Upper lobe of left lung (tissue), 6 donors: ENCODE results near the gene SVIP. TPM values are rescaled to one million over a fixed set of nuclear protein-coding genes. Genes with fewer than 3 reads are reported as not detected.

Source experiments
- ATAC-seq, 2 donors: fragments of 200-7000 bp; cut with Tn5 transposase; one replicate each; pipeline ENCODE4 v1.9.1; 2022; ENCODE audit warnings: mild to moderate bottlenecking in 2 of 2, moderate library complexity in 2 of 2; ENCODE audit not compliant: low FRiP score in 2 of 2
- DNase-seq, 2 donors: peaks; one replicate each; pipeline ENCODE4 v3.0.0-alpha.2; 2019 to 2020
- H3K27ac ChIP-seq, 4 donors: fragments of 200-600 bp; sonication (generic); one replicate each; pipeline ENCODE4 v1.5.1; 2016 to 2019
- H3K27me3 ChIP-seq, 4 donors: fragments of 200-600 bp; sonication (generic); one replicate each; pipeline ENCODE4 v1.5.1; 2017 to 2019
- H3K36me3 ChIP-seq, 4 donors: fragments of 200-600 bp; sonication (generic); one replicate each; pipeline ENCODE4 v1.5.1; 2016 to 2019
- H3K4me1 ChIP-seq, 4 donors: fragments of 200-600 bp; sonication (generic); one replicate each; pipeline ENCODE4 v1.5.1; 2018 to 2019
- H3K4me3 ChIP-seq, 4 donors: fragments of 200-600 bp; sonication (generic); one replicate each; pipeline ENCODE4 v1.5.1; 2017 to 2019; ENCODE audit warnings: mild to moderate bottlenecking in 2 of 4, moderate library complexity in 1 of 4
- H3K9me3 ChIP-seq, 4 donors: fragments of 200-600 bp; sonication (generic); one replicate each; pipeline ENCODE4 v1.5.1; 2018 to 2019
- CTCF ChIP-seq, 6 experiments: fragments of 450-650 bp in 4 of 6; fragments of 200-600 bp in 2 of 6; sonication (generic) in 2 of 6; IDR thresholded peaks; one replicate each; pipeline ENCODE4 v1.5.1; 2016 to 2019; ENCODE audit warnings: antibody characterized with exemption in 6 of 6
- EP300 ChIP-seq, 4 donors: sonication (generic); formaldehyde crosslinking; IDR thresholded peaks; one replicate each; pipeline ENCODE4 v1.5.1; 2017; ENCODE audit warnings: antibody characterized with exemption in 4 of 4, control low read depth in 2 of 4
- POLR2A ChIP-seq, 4 donors: fragments of 450-650 bp; IDR thresholded peaks; one replicate each; pipeline ENCODE4 v1.5.1; 2016 to 2017; ENCODE audit warnings: antibody characterized with exemption in 4 of 4, mild to moderate bottlenecking in 2 of 4
- POLR2AphosphoS5 ChIP-seq, 2 donors: sonication (generic); formaldehyde crosslinking; IDR thresholded peaks; one replicate each; pipeline ENCODE4 v1.5.1; 2017; ENCODE audit warnings: antibody characterized with exemption in 2 of 2
- WGBS, 2 donors: methylation state at CpG; one replicate each; pipeline ENCODE4 v1.1.5; 2017 to 2018; 5-methylcytosine and 5-hydroxymethylcytosine counted together
- total RNA-seq, 6 donors: library from RNA; depleted of rRNA in 4 of 6; stranded (reverse); fragments of >200 nt in 4 of 6; gene quantifications; one replicate each; pipeline versions ENCODE4 v1.1.0 to v1.2.1, GENCODE V29; 2016 to 2021
- donor health status: DM: no; HTN: no; CAD: no; lungs with moderate emphysema.
- donor health status: DM: no; HTN: yes; CAD: no; lungs with severe emphysema.

Gene SVIP
- total RNA-seq, 6 donors from 2014 or later: 6.8 to 24.9 (median 15.9) TPM

- Histone ChIP-seq H3K27ac (no peak overlapping the region), H3K9me3 (no peaks in the 10 kb centered on the region), H3K4me3 (no peak overlapping the region), H3K36me3 (no peaks in the 10 kb centered on the region), H3K4me1 (peaks cover 0 to 2% (median under 1%) of the 10 kb centered on the region in 4 donors), H3K27me3 (no peaks in the 10 kb centered on the region)
- DNase-seq (no peak), ATAC-seq (no peak)
- 84 to 87% methylated on average over 4 of the region's 4 CpGs for WGBS, 2 donors
- TF ChIP-seq CTCF (IDR thresholded peaks at IDR 0.05) (no peak), EP300 (IDR thresholded peaks at IDR 0.05) (no peak), POLR2A (IDR thresholded peaks at IDR 0.05) (no peak), POLR2AphosphoS5 (IDR thresholded peaks at IDR 0.05) (no peak)
These were observed 26.7 kb downstream of the SVIP start for GRCh38 chr11:22802861-22803260.

- Histone ChIP-seq H3K4me3 (no peak overlapping the region), H3K36me3 (no peaks in the 10 kb centered on the region), H3K27me3 (no peaks in the 10 kb centered on the region), H3K4me1 (no peaks in the 10 kb centered on the region), H3K9me3 (no peaks in the 10 kb centered on the region), H3K27ac (no peak overlapping the region)
- ATAC-seq (no peak), DNase-seq (no peak)
- whole genome bisulfite sequencing, 2 donors: 67 to 89% methylated on average over 5 of the region's 5 CpGs
- TF ChIP-seq POLR2A (IDR thresholded peaks at IDR 0.05) (no peak), POLR2AphosphoS5 (IDR thresholded peaks at IDR 0.05) (no peak), CTCF (IDR thresholded peaks at IDR 0.05) (no peak)
These were observed 29.1 kb downstream of the SVIP start for GRCh38 chr11:22800482-22800881.

GRCh38 chr11:22798901-22799300 lies 30.7 kb downstream of the SVIP start:
- Histone ChIP-seq H3K27me3 (no peaks in the 10 kb centered on the region), H3K4me3 (no peak overlapping the region), H3K27ac (no peak overlapping the region), H3K9me3 (no peaks in the 10 kb centered on the region), H3K4me1 (no peaks in the 10 kb centered on the region), H3K36me3 (no peaks in the 10 kb centered on the region)
- 83 to 84% methylated on average over 1 of the region's 1 CpG for WGBS, 2 donors
- ATAC-seq: no peak
- TF ChIP-seq POLR2AphosphoS5 (IDR thresholded peaks at IDR 0.05): no peak
- no peak for DNase-seq

GRCh38 chr11:22797047-22797446 lies 32.6 kb downstream of the SVIP start:
- Histone ChIP-seq H3K27ac (no peak overlapping the region), H3K36me3 (no peaks in the 10 kb centered on the region)
- no peak for ATAC-seq

GRCh38 chr11:22795914-22796313 lies 33.7 kb downstream of the SVIP start:
- 45 to 86% methylated on average over 1 of the region's 1 CpG for WGBS, 2 donors
- no peak overlapping the region for H3K27ac ChIP-seq
- H3K27me3 ChIP-seq: no peaks in the 10 kb centered on the region
- no peak for ATAC-seq
- no peak for DNase-seq
- TF ChIP-seq CTCF (IDR thresholded peaks at IDR 0.05) (no peak), POLR2A (IDR thresholded peaks at IDR 0.05) (no peak), EP300 (IDR thresholded peaks at IDR 0.05) (no peak), POLR2AphosphoS5 (IDR thresholded peaks at IDR 0.05) (no peak)
- no peaks in the 10 kb centered on the region for H3K9me3 ChIP-seq
- H3K36me3 ChIP-seq: no peaks in the 10 kb centered on the region
- H3K4me1 ChIP-seq: no peaks in the 10 kb centered on the region
- no peak overlapping the region for H3K4me3 ChIP-seq

More at GRCh38 chr11:22797047-22797446, 32.6 kb downstream of the SVIP start:
- WGBS, 2 donors: 91 to 92% methylated on average over 3 of the region's 3 CpGs
- no peak overlapping the region for H3K4me3 ChIP-seq
- no peak for TF ChIP-seq POLR2A (IDR thresholded peaks at IDR 0.05)
- no peaks in the 10 kb centered on the region for H3K9me3 ChIP-seq
- H3K27me3 ChIP-seq: no peaks in the 10 kb centered on the region
- H3K4me1 ChIP-seq: no peaks in the 10 kb centered on the region
- DNase-seq: no peak

- no peaks in the 10 kb centered on the region for H3K27me3 ChIP-seq
- no peak overlapping the region for H3K27ac ChIP-seq
- ATAC-seq (no peak), DNase-seq (peak in 1 of 2 donors; percentile 20)
- H3K36me3 ChIP-seq: no peaks in the 10 kb centered on the region
- no peak for TF ChIP-seq POLR2A (IDR thresholded peaks at IDR 0.05)
- no peak for TF ChIP-seq EP300 (IDR thresholded peaks at IDR 0.05)
- no peak for TF ChIP-seq CTCF (IDR thresholded peaks at IDR 0.05)
- TF ChIP-seq POLR2AphosphoS5 (IDR thresholded peaks at IDR 0.05): no peak
- 28 to 40% methylated on average over 3 of the region's 3 CpGs for WGBS, 2 donors
- no peaks in the 10 kb centered on the region for H3K9me3 ChIP-seq
- H3K4me3 ChIP-seq: no peak overlapping the region
- H3K4me1 ChIP-seq: peaks cover 0 to 2% (median 0%) of the 10 kb centered on the region in 4 donors
These were observed 37.1 kb downstream of the SVIP start for GRCh38 chr11:22792497-22792896.
